ENCODE results near the gene SPEG. TPM values are rescaled to one million over a fixed set of nuclear protein-coding genes. Genes with fewer than 3 reads are reported as not detected.

The SPEG gene
- polyA plus RNA-seq, 3 donors from 2014 or later: not detected

GRCh38 chr2:219526320-219527075 lies 91.9 kb downstream of the SPEG start:
- Mint-ChIP-seq H3K4me3 (no peak overlapping the region), H3K36me3 (no peaks in the 10 kb centered on the region), H3K27ac (no peak overlapping the region), H3K4me1 (no peaks in the 10 kb centered on the region), H3K27me3 (ENCODE audit: low read depth in 3 of 3) (peaks cover 15 to 39% (median 21%) of the 10 kb centered on the region in 3 donors), H3K9me3 (peaks cover 0 to 2% (median 0%) of the 10 kb centered on the region in 6 donors)
- no peak for DNase-seq

GRCh38 chr2:219527076-219527394 lies 92.4 kb downstream of the SPEG start:
- Mint-ChIP-seq H3K27me3 (ENCODE audit: low read depth in 3 of 3) (peaks cover 16 to 35% (median 18%) of the 10 kb centered on the region in 3 donors), H3K4me3 (no peak overlapping the region)

DNA sequence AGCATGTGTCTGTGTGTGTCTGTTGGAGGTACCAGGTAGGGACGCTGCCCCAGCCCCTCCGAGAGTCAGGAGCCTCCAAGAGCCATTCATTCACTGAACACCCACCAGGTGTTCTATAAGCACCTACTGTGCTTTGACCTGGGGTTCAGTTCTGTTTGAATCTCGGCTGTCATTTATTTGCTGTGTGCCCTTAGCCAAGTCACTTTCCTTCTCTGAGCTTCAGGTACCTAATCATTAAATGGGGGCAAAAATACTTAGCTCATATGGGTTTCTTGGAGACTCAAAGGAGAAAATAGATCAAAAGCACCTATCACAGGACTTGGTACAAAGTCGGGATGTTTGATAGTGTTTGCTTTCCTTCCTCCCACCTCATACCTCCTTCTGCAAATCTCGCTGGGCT lies 92.8 kb downstream of the SPEG start:
- no peak overlapping the region for H3K27ac Mint-ChIP-seq
- peaks cover 15 to 34% (median 17%) of the 10 kb centered on the region in 3 donors for H3K27me3 Mint-ChIP-seq (ENCODE audit: low read depth in 3 of 3)
- H3K9me3 Mint-ChIP-seq: peaks cover 0 to 2% (median 0%) of the 10 kb centered on the region in 6 donors
- no peaks in the 10 kb centered on the region for H3K4me1 Mint-ChIP-seq
- H3K4me3 Mint-ChIP-seq: no peak overlapping the region
- DNase-seq: no peak
- H3K36me3 Mint-ChIP-seq: no peaks in the 10 kb centered on the region

More at GRCh38 chr2:219527076-219527394, 92.4 kb downstream of the SPEG start:
- no peaks in the 10 kb centered on the region for H3K4me1 Mint-ChIP-seq
- H3K36me3 Mint-ChIP-seq: no peaks in the 10 kb centered on the region
- H3K27ac Mint-ChIP-seq: no peak overlapping the region
- no peak for DNase-seq
- H3K9me3 Mint-ChIP-seq: peaks cover 0 to 2% (median 0%) of the 10 kb centered on the region in 6 donors

GRCh38 chr2:219530048-219530963 lies 95.7 kb downstream of the SPEG start:
- H3K36me3 Mint-ChIP-seq: no peaks in the 10 kb centered on the region
- H3K27me3 Mint-ChIP-seq (ENCODE audit: low read depth in 3 of 3): peaks cover 10 to 24% (median 15%) of the 10 kb centered on the region in 3 donors
- H3K4me1 Mint-ChIP-seq: no peaks in the 10 kb centered on the region
- no peak overlapping the region for H3K4me3 Mint-ChIP-seq
- peaks cover 0 to 2% (median 0%) of the 10 kb centered on the region in 6 donors for H3K9me3 Mint-ChIP-seq
- no peak overlapping the region for H3K27ac Mint-ChIP-seq
- DNase-seq: peak; percentile 71 to 78 (median 75)

GRCh38 chr2:219531639-219532377 lies 97.2 kb downstream of the SPEG start:
- Mint-ChIP-seq H3K36me3 (no peaks in the 10 kb centered on the region), H3K27me3 (ENCODE audit: low read depth in 3 of 3) (peaks cover 10 to 23% (median 15%) of the 10 kb centered on the region in 3 donors), H3K4me3 (no peak overlapping the region), H3K27ac (no peak overlapping the region), H3K4me1 (no peaks in the 10 kb centered on the region), H3K9me3 (peaks cover 0 to 2% (median 0%) of the 10 kb centered on the region in 6 donors)
- no peak for DNase-seq

- DNase-seq: no peak
- H3K27me3 Mint-ChIP-seq (ENCODE audit: low read depth in 3 of 3): peaks cover 8 to 23% (median 14%) of the 10 kb centered on the region in 3 donors
- H3K4me3 Mint-ChIP-seq: no peak overlapping the region
- H3K27ac Mint-ChIP-seq: no peak overlapping the region
- H3K36me3 Mint-ChIP-seq: no peaks in the 10 kb centered on the region
- peaks cover 0 to 2% (median 0%) of the 10 kb centered on the region in 6 donors for H3K9me3 Mint-ChIP-seq
- H3K4me1 Mint-ChIP-seq: no peaks in the 10 kb centered on the region
These were observed 97.7 kb downstream of the SPEG start for GRCh38 chr2:219532378-219532649.

DNA sequence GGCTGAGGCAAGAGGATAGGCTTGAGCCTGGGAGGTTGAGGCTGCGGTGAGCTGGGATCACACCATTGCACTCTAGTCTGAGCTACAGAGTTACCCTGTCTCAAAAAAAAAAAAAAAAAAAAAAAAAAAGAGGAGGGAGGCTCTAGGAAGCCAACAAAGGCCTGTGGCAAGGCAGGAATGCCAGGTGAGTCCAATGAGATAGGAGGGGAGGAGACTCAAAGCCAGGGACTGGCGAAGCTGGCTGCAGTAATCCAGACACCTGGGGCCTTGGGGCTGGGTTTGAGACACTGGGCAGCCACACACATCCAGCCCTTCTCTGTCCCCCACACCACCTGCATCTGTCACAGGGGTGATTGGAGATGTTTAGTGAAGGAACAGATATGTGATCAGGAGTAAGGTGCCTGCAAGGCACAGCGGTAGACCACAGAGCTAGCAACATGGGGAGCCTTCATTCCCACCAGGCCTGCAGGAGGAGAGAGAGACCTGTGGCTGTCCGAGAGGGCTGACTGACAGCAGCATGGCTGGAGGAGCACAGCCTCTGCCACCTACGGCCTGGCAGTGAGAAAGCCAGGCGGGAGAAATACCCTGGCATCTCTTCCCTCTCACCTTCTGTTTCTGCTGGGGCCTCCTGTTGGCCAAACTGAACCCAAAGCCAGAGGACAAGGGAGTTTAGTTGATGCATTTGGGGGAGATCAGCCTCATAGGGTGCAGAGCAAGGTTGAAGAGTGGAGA lies 99.5 kb downstream of the SPEG start:
- Mint-ChIP-seq H3K9me3 (peaks cover 0 to 2% (median 0%) of the 10 kb centered on the region in 6 donors), H3K27ac (no peak overlapping the region), H3K4me1 (no peaks in the 10 kb centered on the region), H3K27me3 (ENCODE audit: low read depth in 3 of 3) (peaks cover 8 to 13% (median 8%) of the 10 kb centered on the region in 3 donors), H3K4me3 (no peak overlapping the region), H3K36me3 (no peaks in the 10 kb centered on the region)
- DNase-seq: no peak

DNA sequence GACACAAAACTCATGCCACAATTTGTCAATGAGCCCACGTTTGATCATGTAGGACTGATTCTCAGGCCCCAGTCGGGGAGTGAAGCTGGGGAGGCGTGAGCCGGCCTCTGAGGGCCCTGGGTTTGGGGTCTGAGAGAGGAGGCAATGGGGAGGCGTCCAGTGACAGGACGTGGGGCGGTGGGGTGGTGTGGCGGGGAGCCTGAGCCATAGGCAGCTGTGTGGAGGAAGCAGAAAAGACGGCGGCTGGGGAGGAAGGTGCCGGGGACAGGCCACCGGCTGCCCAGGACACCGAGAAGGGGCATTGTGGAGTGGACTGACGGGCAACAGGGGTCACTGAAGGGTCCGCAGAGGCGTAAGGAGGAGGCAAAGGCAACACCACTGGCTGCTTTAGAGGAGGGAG lies 101.8 kb downstream of the SPEG start:
- Mint-ChIP-seq H3K36me3 (no peaks in the 10 kb centered on the region), H3K27ac (no peak overlapping the region), H3K4me3 (no peak overlapping the region), H3K27me3 (ENCODE audit: low read depth in 3 of 3) (peaks cover 2 to 4% (median 3%) of the 10 kb centered on the region in 3 donors), H3K4me1 (peaks cover 5 to 6% of the 10 kb centered on the region in 2 donors), H3K9me3 (no peaks in the 10 kb centered on the region)
- no peak for DNase-seq

DNA sequence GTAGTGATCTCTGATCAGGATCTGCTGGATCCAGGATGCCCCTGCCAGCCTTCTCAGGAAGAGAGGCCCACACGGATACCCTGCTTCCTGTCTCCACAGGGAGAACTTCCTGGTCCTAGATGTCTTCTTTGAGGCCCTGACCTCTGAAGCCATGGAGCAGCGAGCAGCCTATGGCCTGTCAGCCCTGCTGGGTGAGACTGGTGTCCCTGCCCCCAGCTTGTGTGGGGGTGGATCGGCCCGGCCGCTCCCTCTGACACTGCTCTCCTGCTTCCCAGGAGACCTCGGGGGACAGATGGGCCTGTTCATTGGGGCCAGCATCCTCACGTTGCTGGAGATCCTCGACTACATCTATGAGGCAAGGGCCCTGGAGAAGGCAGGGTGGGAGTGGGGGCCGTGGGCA lies 102.3 kb downstream of the SPEG start:
- no peak for DNase-seq
- peaks cover 7 to 9% of the 10 kb centered on the region in 2 donors for H3K4me1 Mint-ChIP-seq
- no peak overlapping the region for H3K4me3 Mint-ChIP-seq
- H3K36me3 Mint-ChIP-seq: no peaks in the 10 kb centered on the region
- H3K27ac Mint-ChIP-seq: no peak overlapping the region
- H3K9me3 Mint-ChIP-seq: no peaks in the 10 kb centered on the region
- peaks cover 2 to 3% (median 2%) of the 10 kb centered on the region in 3 donors for H3K27me3 Mint-ChIP-seq (ENCODE audit: low read depth in 3 of 3)

DNA sequence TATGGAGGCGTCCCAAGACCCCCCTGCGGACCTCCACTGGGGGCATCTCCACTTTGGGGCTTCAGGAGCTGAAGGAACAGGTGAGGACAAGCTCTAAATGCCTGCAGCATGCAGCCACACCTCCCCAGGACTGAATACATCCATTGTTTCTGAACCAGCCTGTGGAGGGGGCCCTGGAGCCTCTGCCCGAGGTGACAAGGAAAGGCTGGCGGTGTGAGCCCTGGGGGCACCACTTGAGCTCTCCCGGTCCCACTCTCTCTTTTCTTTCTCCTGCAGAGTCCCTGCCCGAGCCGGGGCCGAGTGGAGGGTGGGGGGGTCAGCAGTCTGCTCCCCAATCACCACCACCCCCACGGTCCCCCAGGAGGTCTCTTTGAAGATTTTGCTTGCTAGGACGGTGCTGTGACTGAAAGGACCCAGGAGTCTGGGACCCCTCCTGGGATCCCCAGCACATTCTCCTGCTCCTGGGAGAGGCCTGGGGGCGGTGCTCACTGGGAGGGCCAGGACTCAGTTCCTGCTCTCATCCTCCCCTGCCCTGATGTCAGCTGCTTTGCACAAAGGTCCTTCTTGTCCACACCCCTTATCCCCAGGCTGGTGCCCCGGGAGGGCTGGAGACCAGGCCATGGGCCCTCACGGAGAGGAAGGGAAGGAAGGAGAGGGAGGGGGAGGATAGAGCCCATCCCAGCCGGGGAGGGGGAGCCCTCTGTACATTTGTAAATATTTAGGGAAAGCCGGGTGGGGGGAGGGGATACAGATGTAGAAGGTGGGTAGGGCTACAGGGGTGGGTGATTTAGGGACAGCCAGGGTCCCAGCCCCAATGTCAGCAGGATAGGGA lies 103.2 kb downstream of the SPEG start:
- Mint-ChIP-seq H3K4me1 (peaks cover 16 to 18% of the 10 kb centered on the region in 2 donors), H3K27me3 (ENCODE audit: low read depth in 3 of 3) (peaks cover 2 to 3% (median 2%) of the 10 kb centered on the region in 3 donors), H3K4me3 (no peak overlapping the region), H3K9me3 (no peaks in the 10 kb centered on the region), H3K36me3 (no peaks in the 10 kb centered on the region), H3K27ac (no peak overlapping the region)
- no peak for DNase-seq

DNA sequence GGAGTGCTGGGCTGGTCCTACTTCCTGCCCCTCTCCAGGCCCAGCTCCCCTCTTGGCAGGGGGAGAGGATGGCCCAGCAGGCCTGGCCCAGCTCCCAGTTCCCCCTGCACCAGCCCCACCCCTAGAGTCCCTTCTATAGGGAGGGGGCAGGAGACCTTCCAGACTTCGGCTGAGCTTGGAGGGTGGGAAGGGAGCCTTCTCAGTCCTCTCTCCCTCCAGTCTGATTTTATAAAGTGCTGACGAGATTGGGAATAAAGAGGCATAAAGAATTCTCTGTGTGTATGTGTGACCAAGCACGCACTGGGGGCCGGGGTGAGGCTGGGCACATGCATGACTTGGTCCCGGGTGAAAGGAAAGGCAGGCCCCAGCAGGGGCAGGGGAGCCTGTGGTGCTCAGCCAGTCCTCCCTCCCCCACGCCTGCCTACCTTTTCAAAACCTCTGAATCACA lies 103.9 kb downstream of the SPEG start:
- Mint-ChIP-seq H3K27me3 (ENCODE audit: low read depth in 3 of 3) (peaks cover 2 to 3% (median 2%) of the 10 kb centered on the region in 3 donors), H3K9me3 (no peaks in the 10 kb centered on the region), H3K4me3 (no peak overlapping the region), H3K4me1 (peaks cover 16 to 19% of the 10 kb centered on the region in 2 donors), H3K27ac (no peak overlapping the region), H3K36me3 (no peaks in the 10 kb centered on the region)
- DNase-seq: no peak

GRCh38 chr2:219538956-219539788 lies 104.5 kb downstream of the SPEG start:
- peaks cover 3% of the 10 kb centered on the region in 3 donors for H3K27me3 Mint-ChIP-seq (ENCODE audit: low read depth in 3 of 3)
- no peak overlapping the region for H3K4me3 Mint-ChIP-seq
- H3K4me1 Mint-ChIP-seq: peaks cover 17 to 20% of the 10 kb centered on the region in 2 donors
- H3K9me3 Mint-ChIP-seq: no peaks in the 10 kb centered on the region
- no peaks in the 10 kb centered on the region for H3K36me3 Mint-ChIP-seq
- no peak overlapping the region for H3K27ac Mint-ChIP-seq
- DNase-seq: no peak

Measured in immature natural killer cell (primary cell).